H9 (cell line): Measurements from ENCODE around the gene DTNBP1. TPM values are rescaled to one million over a fixed set of nuclear protein-coding genes. Genes with fewer than 3 reads are reported as not detected.

Experiments used
- DNase-seq: peaks from one replicate; pipeline ENCODE4 v3.0.0-alpha.2; 2017
- H2AFZ ChIP-seq: one replicate; pipeline ENCODE4 v1.6.1; 2013; ENCODE audit warnings: mild to moderate bottlenecking, low read length, control low read depth, moderate library complexity
- H2AK5ac ChIP-seq: 2 replicates; pipeline ENCODE4 v1.6.1; 2013; ENCODE audit warnings: low read length, control low read depth, mixed read lengths; ENCODE audit not compliant: insufficient read length
- H2BK120ac ChIP-seq: one replicate; pipeline ENCODE4 v1.6.1; 2013; ENCODE audit warnings: low read depth, mild to moderate bottlenecking, low read length, control low read depth, inconsistent platforms; ENCODE audit not compliant: poor library complexity, severe bottlenecking
- H2BK12ac ChIP-seq: 2 replicates; pipeline ENCODE4 v1.6.1; 2013; ENCODE audit warnings: low read length, control low read depth, mixed read lengths, low read depth; ENCODE audit not compliant: insufficient read length
- H2BK15ac ChIP-seq: 2 replicates; pipeline ENCODE4 v1.6.1; 2013; ENCODE audit warnings: low read depth, low read length, control low read depth
- H2BK20ac ChIP-seq: one replicate; pipeline ENCODE4 v1.6.1; 2013; ENCODE audit warnings: low read depth, mild to moderate bottlenecking, low read length, control low read depth, inconsistent platforms; ENCODE audit not compliant: poor library complexity, severe bottlenecking
- H2BK5ac ChIP-seq: 2 replicates; pipeline ENCODE4 v1.6.1; 2013; ENCODE audit warnings: low read length, control low read depth, mixed read lengths; ENCODE audit not compliant: insufficient read length
- H3K14ac ChIP-seq: 2 replicates; pipeline ENCODE4 v1.6.1; 2013; ENCODE audit warnings: low read length, control low read depth; ENCODE audit not compliant: insufficient read depth
- H3K18ac ChIP-seq: 2 replicates; pipeline ENCODE4 v1.6.1; 2013; ENCODE audit warnings: low read depth, mild to moderate bottlenecking, mixed read lengths, low read length, control low read depth; ENCODE audit not compliant: insufficient read length
- H3K23ac ChIP-seq: 2 replicates; pipeline ENCODE4 v1.6.1; 2013; ENCODE audit warnings: low read length, control low read depth, mixed read lengths, low read depth; ENCODE audit not compliant: insufficient read length
- H3K23me2 ChIP-seq: 2 replicates; pipeline ENCODE4 v1.6.1; 2013; ENCODE audit warnings: low read depth, mild to moderate bottlenecking, mixed read lengths, low read length, control low read depth; ENCODE audit not compliant: insufficient read length, poor library complexity, severe bottlenecking
- H3K27ac ChIP-seq: 2 replicates; pipeline ENCODE4 v1.5.1; 2013; ENCODE audit warnings: low read length, control low read depth, mixed read lengths, low read depth; ENCODE audit not compliant: insufficient read length
- H3K27me3 ChIP-seq: 2 replicates; pipeline ENCODE4 v1.6.1; 2013; ENCODE audit warnings: low read length, control low read depth, inconsistent platforms; ENCODE audit not compliant: insufficient read depth
- H3K4ac ChIP-seq: 2 replicates; pipeline ENCODE4 v1.6.1; 2013; ENCODE audit warnings: low read depth, mild to moderate bottlenecking, control low read depth, inconsistent platforms, low read length, moderate library complexity
- H3K4me1 ChIP-seq: 2 replicates; pipeline ENCODE4 v1.6.1; 2013; ENCODE audit warnings: low read length, control low read depth, inconsistent platforms; ENCODE audit not compliant: insufficient read depth
- H3K4me2 ChIP-seq: 2 replicates; pipeline ENCODE4 v1.6.1; 2013; ENCODE audit warnings: low read length, control low read depth, mixed read lengths; ENCODE audit not compliant: insufficient read length, insufficient read depth
- H3K56ac ChIP-seq: 2 replicates; pipeline ENCODE4 v1.6.1; 2013; ENCODE audit warnings: low read depth, mild to moderate bottlenecking, mixed read lengths, low read length, control low read depth; ENCODE audit not compliant: insufficient read length
- H3K79me1 ChIP-seq: 2 replicates; pipeline ENCODE4 v1.6.1; 2013; ENCODE audit warnings: low read depth, mild to moderate bottlenecking, moderate library complexity, low read length, control low read depth, inconsistent platforms; ENCODE audit not compliant: insufficient read depth, poor library complexity, severe bottlenecking
- H3K79me2 ChIP-seq: 2 replicates; pipeline ENCODE4 v1.6.1; 2013; ENCODE audit warnings: low read length, control low read depth, inconsistent platforms; ENCODE audit not compliant: insufficient read depth
- H3K9ac ChIP-seq: 2 replicates; pipeline ENCODE4 v1.6.1; 2013; ENCODE audit warnings: low read length, control low read depth, mixed read lengths; ENCODE audit not compliant: insufficient read length; ENCODE audit errors: extremely low read depth
- H3K9me3 ChIP-seq: one replicate; pipeline ENCODE4 v1.6.1; 2013; ENCODE audit warnings: low read depth, low read length, inconsistent platforms; ENCODE audit not compliant: control insufficient read depth
- H3T11ph ChIP-seq: one replicate; pipeline ENCODE4 v1.6.1; 2013; ENCODE audit warnings: mild to moderate bottlenecking, low read length, control low read depth, inconsistent platforms
- H4K20me1 ChIP-seq: one replicate; pipeline ENCODE4 v1.6.1; 2013; ENCODE audit not compliant: control insufficient read depth, insufficient read length, insufficient read depth
- H4K5ac ChIP-seq: 2 replicates; pipeline ENCODE4 v1.6.1; 2013; ENCODE audit warnings: low read depth, mild to moderate bottlenecking, mixed read lengths, low read length, control low read depth; ENCODE audit not compliant: insufficient read length
- H4K8ac ChIP-seq: replicated peaks from 2 replicates; pipeline ENCODE4 v1.6.1; 2013; ENCODE audit warnings: low read length, control low read depth, mixed read lengths, low read depth; ENCODE audit not compliant: insufficient read length
- H4K91ac ChIP-seq: 2 replicates; pipeline ENCODE4 v1.6.1; 2013; ENCODE audit warnings: low read depth, mild to moderate bottlenecking, moderate library complexity, mixed read lengths, low read length, control low read depth; ENCODE audit not compliant: insufficient read length
- H3K27ac Mint-ChIP-seq, 3 experiments: 2 replicates in 2 of 3; 3 replicates in 1 of 3; pipeline ENCODE4 v1.8.0; 2020 to 2021; ENCODE audit warnings: mixed read lengths in 3 of 3, mild to moderate bottlenecking in 1 of 3, moderate library complexity in 1 of 3
- H3K27me3 Mint-ChIP-seq: 2 replicates; pipeline ENCODE4 v1.8.0; 2021; ENCODE audit warnings: low read depth, mild to moderate bottlenecking, moderate library complexity, mixed read lengths
- H3K36me3 Mint-ChIP-seq, 3 experiments: 2 replicates in 2 of 3; 3 replicates in 1 of 3; pipeline ENCODE4 v1.8.0; 2020 to 2021; ENCODE audit warnings: low read depth in 3 of 3, mixed read lengths in 3 of 3; ENCODE audit not compliant: insufficient read depth in 1 of 3
- H3K4me1 Mint-ChIP-seq, 2 experiments: 2 replicates each; pipeline ENCODE4 v1.8.0; 2020; ENCODE audit warnings: mixed read lengths in 2 of 2
- H3K4me3 Mint-ChIP-seq, 2 experiments: 2 replicates in 1 of 2; 3 replicates in 1 of 2; pipeline ENCODE4 v1.8.0; 2020 to 2021; ENCODE audit warnings: mild to moderate bottlenecking in 2 of 2, mixed read lengths in 2 of 2, moderate library complexity in 1 of 2
- H3K9me3 Mint-ChIP-seq, 2 experiments: 2 replicates in 1 of 2; 3 replicates in 1 of 2; pipeline ENCODE4 v1.8.0; 2020; ENCODE audit warnings: mild to moderate bottlenecking in 2 of 2, mixed read lengths in 2 of 2, moderate library complexity in 1 of 2
- CTCF ChIP-seq: fragments of 200-600 bp; sonication (generic); conservative IDR thresholded peaks from 3 replicates; pipeline ENCODE4 v1.8.0; 2021; ENCODE audit warnings: antibody characterized with exemption, mild to moderate bottlenecking
- WGBS: extraction: QIAGEN DNeasy Blood & Tissue Kit; methylation state at CpG from one replicate; pipeline ENCODE4 v1.1.7; 2013; ENCODE audit warnings: missing lambda C conversion rate, low lambda C conversion rate, mixed read lengths; ENCODE audit not compliant: insufficient read length; ENCODE audit errors: extremely low coverage; 5-methylcytosine and 5-hydroxymethylcytosine counted together
- total RNA-seq: library from RNA; stranded (reverse); gene quantifications from 2 replicates; pipeline ENCODE4 v1.2.1, GENCODE V29; 2021

Gene DTNBP1
- total RNA-seq, 1 experiment from 2014 or later = 12.9 TPM

- Histone ChIP-seq H3K14ac (no peak overlapping the region), H3K9me3 (peaks cover 13% of the 10 kb centered on the region), H3K4me1 (no peaks in the 10 kb centered on the region), H3K4me2 (no peak overlapping the region), H3K27me3 (no peaks in the 10 kb centered on the region), H4K8ac (no peak overlapping the region), H3K18ac (no peak overlapping the region), H3K56ac (no peak overlapping the region), H2AFZ (no peak overlapping the region), H4K5ac (no peak overlapping the region), H4K20me1 (peaks cover 2% of the 10 kb centered on the region), H3K23ac (no peak overlapping the region), H4K91ac (no peak overlapping the region), H3K79me1 (no peaks in the 10 kb centered on the region), H3K4ac (no peak overlapping the region), H2AK5ac (no peak overlapping the region), H2BK120ac (no peak overlapping the region), H2BK5ac (no peak overlapping the region), H3K27ac (no peak overlapping the region), H3T11ph (no peak overlapping the region), H3K23me2 (no peaks in the 10 kb centered on the region), H2BK20ac (no peak overlapping the region), H3K9ac (no peak overlapping the region), H2BK15ac (no peak overlapping the region), H2BK12ac (no peak overlapping the region), H3K79me2 (no peaks in the 10 kb centered on the region)
- Mint-ChIP-seq H3K4me1 (peaks cover 0 to 11% of the 10 kb centered on the region in 2 experiments; a peak in 2 of 4 replicates), H3K27me3 (peaks cover 14% of the 10 kb centered on the region), H3K4me3 (no peak overlapping the region), H3K27ac (no peak overlapping the region), H3K36me3 (peaks cover 37 to 76% (median 68%) of the 10 kb centered on the region in 3 experiments), H3K9me3 (peaks cover 14 to 44% of the 10 kb centered on the region in 2 experiments)
- DNase-seq = peak; percentile 17
- TF ChIP-seq CTCF = no peak
- no CpG with 5 or more reads among the region's 12 CpGs for WGBS
Measured at GRCh38 chr6:15527838-15528617, 134.8 kb downstream of the DTNBP1 start.
